K562 (cell line): ENCODE measurements around the gene RSPH6A. TPM values are rescaled to one million over a fixed set of nuclear protein-coding genes. Genes with fewer than 3 reads are reported as not detected.
A peak's percentile ranks its signal among the peaks of the same experiment; 100 is the strongest.

ENCODE experiments used
- ARNT ChIP-seq, 2 experiments: fragments of 450-650 bp; IDR thresholded peaks; 2 replicates each; pipeline ENCODE4 v1.6.1; 2016; ENCODE audit warnings: mild to moderate bottlenecking in 1 of 2
- BDP1 ChIP-seq: IDR thresholded peaks from 3 replicates; pipeline ENCODE4 v1.6.1; 2011; ENCODE audit not compliant: insufficient read length, insufficient read depth
- BRD4 ChIP-seq: fragments of 200-600 bp; sonication (generic); IDR thresholded peaks from 2 replicates; pipeline ENCODE4 v1.6.1; 2017; ENCODE audit warnings: inconsistent platforms
- E2F1 ChIP-seq: sonication (generic); formaldehyde crosslinking; IDR thresholded peaks from 2 replicates; pipeline ENCODE4 v1.8.1; 2023; ENCODE audit warnings: mild to moderate bottlenecking, missing genetic modification reagents, moderate library complexity
- E2F3 ChIP-seq: fragments of 250-450 bp; sonication (Bioruptor Pico); IDR thresholded peaks from 2 replicates; pipeline ENCODE4 v1.4.0; 2020; ENCODE audit warnings: mild to moderate bottlenecking
- E2F8 ChIP-seq: fragments of 450-650 bp; IDR thresholded peaks from 2 replicates; pipeline ENCODE4 v1.7.1; 2018; ENCODE audit warnings: mild to moderate bottlenecking, low read depth; ENCODE audit not compliant: partially characterized antibody
- GABPA ChIP-seq: fragments of 200-800 bp; sonication (Bioruptor generic); conservative IDR thresholded peaks from 2 replicates; pipeline ENCODE4 v1.6.1; 2016; ENCODE audit warnings: low read depth, missing genetic modification characterization, missing compliant biosample characterization
- HMG20B ChIP-seq: fragments of 250-450 bp; sonication (Bioruptor Pico); IDR thresholded peaks from 2 replicates; pipeline ENCODE4 v1.5.0; 2021; ENCODE audit warnings: mild to moderate bottlenecking
- HMGN3 ChIP-seq: IDR thresholded peaks from 2 replicates; pipeline ENCODE4 v1.6.1; 2011; ENCODE audit warnings: borderline replicate concordance, low read depth, mild to moderate bottlenecking, mixed read lengths, low read length; ENCODE audit not compliant: insufficient read length; ENCODE audit errors: extremely low read depth
- IRF9 ChIP-seq: fragments of 450-650 bp; IDR thresholded peaks from 2 replicates; pipeline ENCODE4 v1.6.1; 2016; ENCODE audit warnings: missing biosample characterization, missing genetic modification characterization
- LEF1 ChIP-seq: fragments of 450-650 bp; IDR thresholded peaks from 2 replicates; pipeline ENCODE4 v1.6.1; 2016; ENCODE audit warnings: mild to moderate bottlenecking
- MTA3 ChIP-seq: fragments of 450-650 bp; formaldehyde crosslinking; IDR thresholded peaks from 2 replicates; pipeline ENCODE4 v1.6.1; 2017; ENCODE audit warnings: mild to moderate bottlenecking, borderline replicate concordance
- PHF8 ChIP-seq: fragments of 200-600 bp; sonication (generic); IDR thresholded peaks from 2 replicates; pipeline ENCODE4 v1.6.1; 2012; ENCODE audit warnings: mixed run types, mild to moderate bottlenecking, inconsistent platforms, low read length, moderate library complexity, borderline replicate concordance
- RHOXF2B ChIP-seq: fragments of 250-450 bp; sonication (Bioruptor Pico); conservative IDR thresholded peaks from 2 replicates; pipeline ENCODE4 v1.5.1; 2021
- SIN3B ChIP-seq: fragments of 450-650 bp; IDR thresholded peaks from 2 replicates; pipeline ENCODE4 v1.6.1; 2017; ENCODE audit warnings: low read depth, mild to moderate bottlenecking, moderate library complexity
- TAL1 ChIP-seq: fragments of 450-650 bp; IDR thresholded peaks from 2 replicates; pipeline ENCODE4 v1.6.1; 2016; ENCODE audit warnings: mild to moderate bottlenecking
- WHSC1 ChIP-seq: IDR thresholded peaks from one replicate; pipeline ENCODE4 v1.6.1; 2012; ENCODE audit warnings: low read length, control low read depth, inconsistent platforms
- ZNF512 ChIP-seq: IDR thresholded peaks from 2 replicates; pipeline ENCODE4 v1.6.1; 2016; ENCODE audit warnings: missing genetic modification characterization, missing compliant biosample characterization
- ZNF717 ChIP-seq: fragments of 250-450 bp; sonication (Bioruptor Pico); IDR thresholded peaks from 2 replicates; pipeline ENCODE4 v1.5.0; 2021
- ZNF780A ChIP-seq: fragments of 250-450 bp; sonication (Bioruptor Pico); IDR thresholded peaks from 2 replicates; pipeline ENCODE4 v1.5.0; 2021; ENCODE audit warnings: mild to moderate bottlenecking
- polyA plus RNA-seq, 8 experiments: library from polyadenylated mRNA; depleted of rRNA in 4 of 8; stranded (reverse) in 5 of 8; unstranded in 3 of 8; fragments of >200 nt; fragmentation: Nextera tagmentation in 2 of 8; fragmentation: Illumina TruSeq in 1 of 8; extraction: Ambion mirVana in 2 of 8; extraction: Trizol in 1 of 8; gene quantifications; 2 replicates each; pipeline versions ENCODE4 v1.2.1 to v1.2.3, GENCODE V29; 2011 to 2014; ENCODE audit warnings: inconsistent platforms in 1 of 8, missing spikeins in 1 of 8
- total RNA-seq, 7 experiments: library from RNA; depleted of rRNA in 6 of 7; stranded (reverse); fragments of >200 nt in 6 of 7; fragmentation: Illumina TruSeq in 2 of 7; extraction: Trizol in 2 of 7; gene quantifications; 2 replicates each; pipeline versions ENCODE4 v1.2.1 to v1.2.3, GENCODE V29; 2011 to 2021; ENCODE audit warnings: low replicate concordance in 1 of 7

Gene RSPH6A
- total and polyA plus RNA-seq, 9 of the 15 experiments (the other 6 are each of a cell fraction or from before 2014, with no cell fraction given): 0.03 to 0.15 (median 0.07) TPM; not detected in 5

GRCh38 chr19:45779231-45780145 lies 35.6 kb downstream of the RSPH6A start (continued):
- peak; percentile 92 for TF ChIP-seq E2F8
- no peak for TF ChIP-seq ZNF780A (CRISPR knock-in tag)
- no peak for TF ChIP-seq ARNT (IDR thresholded peaks at IDR 0.05)
- peak; percentile 72 for TF ChIP-seq HMGN3
- TF ChIP-seq ZNF512 (tag): no peak
- TF ChIP-seq ZNF717: no peak
- no peak for TF ChIP-seq RHOXF2B (CRISPR knock-in tag)
- 0 out of 2 replicates have a peak, but pooled peaks have one; percentile 10 for TF ChIP-seq TAL1
- peak; percentile 86; the same call in 1 of the 2 replicates for TF ChIP-seq E2F1 (CRISPR knock-in tag)
- no peak for TF ChIP-seq GABPA (tag)
- TF ChIP-seq LEF1: 0 out of 2 replicates have a peak, but pooled peaks have one; percentile 21
- TF ChIP-seq HMG20B: no peak
- peak; percentile 45; the same call in 1 of the 2 replicates for TF ChIP-seq PHF8
- peak; percentile 52; the same call in 1 of the 2 replicates for TF ChIP-seq SIN3B
- TF ChIP-seq BDP1: no peak
- peak; percentile 89 for TF ChIP-seq E2F3 (CRISPR knock-in tag)
- TF ChIP-seq IRF9: no peak
- TF ChIP-seq WHSC1: no peak
- TF ChIP-seq MTA3: peak; percentile 74
- no peak for TF ChIP-seq BRD4
